Stomach (tissue), 9 donors: ENCODE data around the gene MYBPC1. TPM values are rescaled to one million over a fixed set of nuclear protein-coding genes. Genes with fewer than 3 reads are reported as not detected.

ENCODE experiments used
- DNase-seq, 2 donors: peaks; one replicate each; pipeline versions ENCODE4 v3.0.0 to v3.0.0-alpha.2; 2013 to 2019
- H3K27ac ChIP-seq, 5 donors: fragments of 200-600 bp in 4 of 5; sonication (generic) in 4 of 5; one replicate each; pipeline ENCODE4 v1.5.1; 2013 to 2019; ENCODE audit warnings: mild to moderate bottlenecking in 1 of 5, moderate library complexity in 1 of 5
- H3K27me3 ChIP-seq, 3 donors: fragments of 200-600 bp; sonication (generic); one replicate each; pipeline ENCODE4 v1.5.1; 2017 to 2019; ENCODE audit warnings: mixed run types in 1 of 3
- H3K36me3 ChIP-seq, 4 donors: fragments of 200-600 bp; sonication (generic); 1 replicate in 3 of 4; 2 replicates in 1 of 4; pipeline ENCODE4 v1.5.1; 2016 to 2019
- H3K4me1 ChIP-seq, 4 donors: fragments of 200-600 bp; sonication (generic); one replicate each; pipeline ENCODE4 v1.5.1; 2016 to 2019
- H3K4me3 ChIP-seq, 4 donors: fragments of 200-600 bp; sonication (generic) in 3 of 4; one replicate each; pipeline ENCODE4 v1.5.1; 2016 to 2019; ENCODE audit warnings: mild to moderate bottlenecking in 1 of 4
- H3K9me3 ChIP-seq, 4 donors: fragments of 200-600 bp; sonication (generic); one replicate each; pipeline ENCODE4 v1.5.1; 2016 to 2019
- CTCF ChIP-seq, 7 experiments: fragments of 450-650 bp in 4 of 7; fragments of 200-600 bp in 3 of 7; sonication (generic) in 3 of 7; IDR thresholded peaks; one replicate each; pipeline ENCODE4 v1.5.1; 2016 to 2019; ENCODE audit warnings: antibody characterized with exemption in 7 of 7, control low read depth in 2 of 7, mild to moderate bottlenecking in 1 of 7
- EP300 ChIP-seq: sonication (generic); formaldehyde crosslinking; IDR thresholded peaks from one replicate; pipeline ENCODE4 v1.6.1; 2017; ENCODE audit warnings: antibody characterized with exemption
- POLR2A ChIP-seq, 4 donors: fragments of 450-650 bp; IDR thresholded peaks; one replicate each; pipeline ENCODE4 v1.6.1; 2016; ENCODE audit warnings: antibody characterized with exemption in 4 of 4, control low read depth in 2 of 4, mild to moderate bottlenecking in 1 of 4, moderate library complexity in 1 of 4
- POLR2AphosphoS5 ChIP-seq, 3 donors: sonication (generic); formaldehyde crosslinking; IDR thresholded peaks; one replicate each; pipeline ENCODE4 v1.6.1; 2016; ENCODE audit warnings: antibody characterized with exemption in 3 of 3
- WGBS, 5 donors: extraction: QIAGEN DNeasy Blood & Tissue Kit in 3 of 5; methylation state at CpG; one replicate each; pipeline versions ENCODE4 v1.1.5 to v1.1.7; 2013 to 2018; 5-methylcytosine and 5-hydroxymethylcytosine counted together
- intact Hi-C: fragments of 100-400 bp; cut with DNase I; formaldehyde crosslinking; loops from one replicate; pipeline ENCODE4 v1.15.1; 2023; ENCODE audit warnings: low total_unique reads
- polyA plus RNA-seq, 3 donors: library from polyadenylated mRNA; stranded (reverse); fragments of 200-250 nt; gene quantifications; one replicate each; pipeline ENCODE4 v1.2.3, GENCODE V29; 2013
- total RNA-seq, 5 donors: library from RNA; depleted of rRNA; stranded (reverse); fragments of >200 nt; gene quantifications; one replicate each; pipeline versions ENCODE4 v1.1.0 to v1.2.3, GENCODE V29; 2014 to 2016
- donor health status: healthy with polysubstance abuse.
- donor health status: Bipolar disorder and iron deficiency.
- donor health status: healthy.

MYBPC1 gene
- total and polyA plus RNA-seq, 8 donors: 0.31 to 8.8 (median 1.7) TPM; not detected in 2

GRCh38 chr12:101607894-101608293 is 13.1 kb downstream of the MYBPC1 start:
- H3K4me1 ChIP-seq: peaks cover 12 to 34% (median 20%) of the 10 kb centered on the region in 4 donors
- TF ChIP-seq CTCF (IDR thresholded peaks at IDR 0.05) (no peak), POLR2A (IDR thresholded peaks at IDR 0.05) (no peak), EP300 (no peak), POLR2AphosphoS5 (IDR thresholded peaks at IDR 0.05) (no peak)
- H3K36me3 ChIP-seq: no peaks in the 10 kb centered on the region
- peak overlapping the region; percentile 69 to 80 (median 76) for H3K27ac ChIP-seq
- intact Hi-C loops: no loop called here
- H3K4me3 ChIP-seq: no peak overlapping the region
- no peaks in the 10 kb centered on the region for H3K9me3 ChIP-seq
- WGBS, 5 donors: 24 to 62% (median 41%) methylated on average over 2 of the region's 2 CpGs
- DNase-seq: peak in 1 of 2 donors; percentile 49
- H3K27me3 ChIP-seq: no peaks in the 10 kb centered on the region

- Histone ChIP-seq H3K27me3 (no peaks in the 10 kb centered on the region), H3K4me1 (peaks cover 12 to 34% (median 19%) of the 10 kb centered on the region in 4 donors), H3K36me3 (no peaks in the 10 kb centered on the region), H3K4me3 (no peak overlapping the region), H3K9me3 (no peaks in the 10 kb centered on the region), H3K27ac (peak overlapping the region; percentile 69 to 87 (median 80))
- intact Hi-C loops: no loop called here
- peak; percentile 85 to 94 for DNase-seq
- WGBS, 5 donors: 25 to 53% (median 36%) methylated on average over 10 of the region's 10 CpGs
- TF ChIP-seq POLR2AphosphoS5 (IDR thresholded peaks at IDR 0.05): peak in 2 of 3 donors; percentile 72 to 90
- no peak for TF ChIP-seq POLR2A (IDR thresholded peaks at IDR 0.05)
Measured at GRCh38 chr12:101608301-101609133, 13.7 kb downstream of the MYBPC1 start.

- Histone ChIP-seq H3K4me1 (peaks cover 12 to 34% (median 17%) of the 10 kb centered on the region in 4 donors), H3K27ac (peak overlapping the region; percentile 69 to 87 (median 80)), H3K4me3 (no peak overlapping the region), H3K36me3 (no peaks in the 10 kb centered on the region), H3K9me3 (no peaks in the 10 kb centered on the region), H3K27me3 (no peaks in the 10 kb centered on the region)
- DNase-seq: no peak
- TF ChIP-seq CTCF (IDR thresholded peaks at IDR 0.05) (no peak), POLR2AphosphoS5 (IDR thresholded peaks at IDR 0.05) (no peak), EP300 (no peak), POLR2A (IDR thresholded peaks at IDR 0.05) (no peak)
- 76 to 91% (median 80%) methylated on average over 4 of the region's 4 CpGs for WGBS, 5 donors
- intact Hi-C loops: no loop called here
Measured at GRCh38 chr12:101609198-101609597, 14.4 kb downstream of the MYBPC1 start.

- no peaks in the 10 kb centered on the region for H3K27me3 ChIP-seq
- no peak for TF ChIP-seq EP300
- TF ChIP-seq POLR2A (IDR thresholded peaks at IDR 0.05): no peak
- no peak for TF ChIP-seq CTCF (IDR thresholded peaks at IDR 0.05)
- no peak for TF ChIP-seq POLR2AphosphoS5 (IDR thresholded peaks at IDR 0.05)
- intact Hi-C loops: no loop called here
- DNase-seq: no peak
- no peak overlapping the region for H3K27ac ChIP-seq
- peaks cover 15 to 53% (median 31%) of the 10 kb centered on the region in 4 donors for H3K4me1 ChIP-seq
- H3K9me3 ChIP-seq: no peaks in the 10 kb centered on the region
- 82 to 90% (median 84%) methylated on average over 7 of the region's 7 CpGs for WGBS, 5 donors
- no peaks in the 10 kb centered on the region for H3K36me3 ChIP-seq
- no peak overlapping the region for H3K4me3 ChIP-seq
Measured at GRCh38 chr12:101612160-101612916, 17.6 kb downstream of the MYBPC1 start.
